H9 (cell line): ENCODE data around the gene PLXNA4. TPM values are rescaled to one million over a fixed set of nuclear protein-coding genes. Genes with fewer than 3 reads are reported as not detected.

Experiments used
- DNase-seq: peaks from one replicate; pipeline ENCODE4 v3.0.0-alpha.2; 2017
- H2AFZ ChIP-seq: one replicate; pipeline ENCODE4 v1.6.1; 2013; ENCODE audit warnings: mild to moderate bottlenecking, low read length, control low read depth, moderate library complexity
- H2AK5ac ChIP-seq: 2 replicates; pipeline ENCODE4 v1.6.1; 2013; ENCODE audit warnings: low read length, control low read depth, mixed read lengths; ENCODE audit not compliant: insufficient read length
- H2BK120ac ChIP-seq: one replicate; pipeline ENCODE4 v1.6.1; 2013; ENCODE audit warnings: low read depth, mild to moderate bottlenecking, low read length, control low read depth, inconsistent platforms; ENCODE audit not compliant: poor library complexity, severe bottlenecking
- H2BK12ac ChIP-seq: 2 replicates; pipeline ENCODE4 v1.6.1; 2013; ENCODE audit warnings: low read length, control low read depth, mixed read lengths, low read depth; ENCODE audit not compliant: insufficient read length
- H2BK15ac ChIP-seq: 2 replicates; pipeline ENCODE4 v1.6.1; 2013; ENCODE audit warnings: low read depth, low read length, control low read depth
- H2BK20ac ChIP-seq: one replicate; pipeline ENCODE4 v1.6.1; 2013; ENCODE audit warnings: low read depth, mild to moderate bottlenecking, low read length, control low read depth, inconsistent platforms; ENCODE audit not compliant: poor library complexity, severe bottlenecking
- H2BK5ac ChIP-seq: 2 replicates; pipeline ENCODE4 v1.6.1; 2013; ENCODE audit warnings: low read length, control low read depth, mixed read lengths; ENCODE audit not compliant: insufficient read length
- H3K14ac ChIP-seq: 2 replicates; pipeline ENCODE4 v1.6.1; 2013; ENCODE audit warnings: low read length, control low read depth; ENCODE audit not compliant: insufficient read depth
- H3K18ac ChIP-seq: 2 replicates; pipeline ENCODE4 v1.6.1; 2013; ENCODE audit warnings: low read depth, mild to moderate bottlenecking, mixed read lengths, low read length, control low read depth; ENCODE audit not compliant: insufficient read length
- H3K23ac ChIP-seq: 2 replicates; pipeline ENCODE4 v1.6.1; 2013; ENCODE audit warnings: low read length, control low read depth, mixed read lengths, low read depth; ENCODE audit not compliant: insufficient read length
- H3K23me2 ChIP-seq: 2 replicates; pipeline ENCODE4 v1.6.1; 2013; ENCODE audit warnings: low read depth, mild to moderate bottlenecking, mixed read lengths, low read length, control low read depth; ENCODE audit not compliant: insufficient read length, poor library complexity, severe bottlenecking
- H3K27ac ChIP-seq: 2 replicates; pipeline ENCODE4 v1.5.1; 2013; ENCODE audit warnings: low read length, control low read depth, mixed read lengths, low read depth; ENCODE audit not compliant: insufficient read length
- H3K27me3 ChIP-seq: 2 replicates; pipeline ENCODE4 v1.6.1; 2013; ENCODE audit warnings: low read length, control low read depth, inconsistent platforms; ENCODE audit not compliant: insufficient read depth
- H3K4ac ChIP-seq: 2 replicates; pipeline ENCODE4 v1.6.1; 2013; ENCODE audit warnings: low read depth, mild to moderate bottlenecking, control low read depth, inconsistent platforms, low read length, moderate library complexity
- H3K4me1 ChIP-seq: 2 replicates; pipeline ENCODE4 v1.6.1; 2013; ENCODE audit warnings: low read length, control low read depth, inconsistent platforms; ENCODE audit not compliant: insufficient read depth
- H3K4me2 ChIP-seq: 2 replicates; pipeline ENCODE4 v1.6.1; 2013; ENCODE audit warnings: low read length, control low read depth, mixed read lengths; ENCODE audit not compliant: insufficient read length, insufficient read depth
- H3K56ac ChIP-seq: 2 replicates; pipeline ENCODE4 v1.6.1; 2013; ENCODE audit warnings: low read depth, mild to moderate bottlenecking, mixed read lengths, low read length, control low read depth; ENCODE audit not compliant: insufficient read length
- H3K79me1 ChIP-seq: 2 replicates; pipeline ENCODE4 v1.6.1; 2013; ENCODE audit warnings: low read depth, mild to moderate bottlenecking, moderate library complexity, low read length, control low read depth, inconsistent platforms; ENCODE audit not compliant: insufficient read depth, poor library complexity, severe bottlenecking
- H3K79me2 ChIP-seq: 2 replicates; pipeline ENCODE4 v1.6.1; 2013; ENCODE audit warnings: low read length, control low read depth, inconsistent platforms; ENCODE audit not compliant: insufficient read depth
- H3K9ac ChIP-seq: 2 replicates; pipeline ENCODE4 v1.6.1; 2013; ENCODE audit warnings: low read length, control low read depth, mixed read lengths; ENCODE audit not compliant: insufficient read length; ENCODE audit errors: extremely low read depth
- H3K9me3 ChIP-seq: one replicate; pipeline ENCODE4 v1.6.1; 2013; ENCODE audit warnings: low read depth, low read length, inconsistent platforms; ENCODE audit not compliant: control insufficient read depth
- H3T11ph ChIP-seq: one replicate; pipeline ENCODE4 v1.6.1; 2013; ENCODE audit warnings: mild to moderate bottlenecking, low read length, control low read depth, inconsistent platforms
- H4K20me1 ChIP-seq: one replicate; pipeline ENCODE4 v1.6.1; 2013; ENCODE audit not compliant: control insufficient read depth, insufficient read length, insufficient read depth
- H4K5ac ChIP-seq: 2 replicates; pipeline ENCODE4 v1.6.1; 2013; ENCODE audit warnings: low read depth, mild to moderate bottlenecking, mixed read lengths, low read length, control low read depth; ENCODE audit not compliant: insufficient read length
- H4K8ac ChIP-seq: replicated peaks from 2 replicates; pipeline ENCODE4 v1.6.1; 2013; ENCODE audit warnings: low read length, control low read depth, mixed read lengths, low read depth; ENCODE audit not compliant: insufficient read length
- H4K91ac ChIP-seq: 2 replicates; pipeline ENCODE4 v1.6.1; 2013; ENCODE audit warnings: low read depth, mild to moderate bottlenecking, moderate library complexity, mixed read lengths, low read length, control low read depth; ENCODE audit not compliant: insufficient read length
- H3K27ac Mint-ChIP-seq, 3 experiments: 2 replicates in 2 of 3; 3 replicates in 1 of 3; pipeline ENCODE4 v1.8.0; 2020 to 2021; ENCODE audit warnings: mixed read lengths in 3 of 3, mild to moderate bottlenecking in 1 of 3, moderate library complexity in 1 of 3
- H3K27me3 Mint-ChIP-seq: 2 replicates; pipeline ENCODE4 v1.8.0; 2021; ENCODE audit warnings: low read depth, mild to moderate bottlenecking, moderate library complexity, mixed read lengths
- H3K36me3 Mint-ChIP-seq, 3 experiments: 2 replicates in 2 of 3; 3 replicates in 1 of 3; pipeline ENCODE4 v1.8.0; 2020 to 2021; ENCODE audit warnings: low read depth in 3 of 3, mixed read lengths in 3 of 3; ENCODE audit not compliant: insufficient read depth in 1 of 3
- H3K4me1 Mint-ChIP-seq, 2 experiments: 2 replicates each; pipeline ENCODE4 v1.8.0; 2020; ENCODE audit warnings: mixed read lengths in 2 of 2
- H3K4me3 Mint-ChIP-seq, 2 experiments: 2 replicates in 1 of 2; 3 replicates in 1 of 2; pipeline ENCODE4 v1.8.0; 2020 to 2021; ENCODE audit warnings: mild to moderate bottlenecking in 2 of 2, mixed read lengths in 2 of 2, moderate library complexity in 1 of 2
- H3K9me3 Mint-ChIP-seq, 2 experiments: 2 replicates in 1 of 2; 3 replicates in 1 of 2; pipeline ENCODE4 v1.8.0; 2020; ENCODE audit warnings: mild to moderate bottlenecking in 2 of 2, mixed read lengths in 2 of 2, moderate library complexity in 1 of 2
- WGBS: extraction: QIAGEN DNeasy Blood & Tissue Kit; methylation state at CpG from one replicate; pipeline ENCODE4 v1.1.7; 2013; ENCODE audit warnings: missing lambda C conversion rate, low lambda C conversion rate, mixed read lengths; ENCODE audit not compliant: insufficient read length; ENCODE audit errors: extremely low coverage; 5-methylcytosine and 5-hydroxymethylcytosine counted together
- total RNA-seq: library from RNA; stranded (reverse); gene quantifications from 2 replicates; pipeline ENCODE4 v1.2.1, GENCODE V29; 2021
- TF ChIP-seq, protein P1 (sequence below): fragments of 200-600 bp; sonication (generic); conservative IDR thresholded peaks from 3 replicates; pipeline ENCODE4 v1.8.0; 2021; ENCODE audit warnings: antibody characterized with exemption, mild to moderate bottlenecking

Gene PLXNA4
- total RNA-seq, 1 experiment from 2014 or later: 0.35 TPM

DNA sequence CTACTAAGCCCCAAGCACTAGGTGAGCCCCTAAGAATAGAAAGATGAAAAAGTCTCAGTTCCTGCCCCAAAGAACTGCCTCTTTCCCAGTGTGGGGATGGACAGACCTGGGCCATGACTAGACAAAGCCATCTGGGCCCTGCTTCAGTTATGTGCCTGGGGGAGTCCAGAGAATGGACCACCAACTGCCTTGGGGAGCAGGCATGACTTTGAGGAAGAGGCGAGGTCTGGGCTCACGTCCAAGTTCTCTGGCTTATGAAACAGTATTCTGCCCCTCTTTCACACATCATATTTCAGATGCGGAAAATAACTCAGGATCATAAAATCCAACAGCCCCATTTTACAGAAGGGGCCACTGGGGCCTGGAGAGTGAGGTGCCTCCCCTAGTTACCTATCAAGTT, 80.3 kb downstream of the PLXNA4 start:
- Histone ChIP-seq H3K56ac (no peak overlapping the region), H3T11ph (no peak overlapping the region), H3K9ac (no peak overlapping the region), H3K23me2 (no peaks in the 10 kb centered on the region), H4K20me1 (no peaks in the 10 kb centered on the region), H3K79me1 (no peaks in the 10 kb centered on the region), H4K5ac (no peak overlapping the region), H2BK12ac (no peak overlapping the region), H4K91ac (no peak overlapping the region), H3K14ac (no peak overlapping the region), H2BK20ac (no peak overlapping the region), H2AFZ (no peak overlapping the region), H3K18ac (no peak overlapping the region), H3K79me2 (no peaks in the 10 kb centered on the region), H3K4me2 (no peak overlapping the region), H2BK15ac (no peak overlapping the region), H3K23ac (no peak overlapping the region), H3K9me3 (no peaks in the 10 kb centered on the region), H3K4me1 (no peaks in the 10 kb centered on the region), H3K27ac (no peak overlapping the region), H4K8ac (no peak overlapping the region), H2BK5ac (no peak overlapping the region), H2AK5ac (no peak overlapping the region), H3K4ac (no peak overlapping the region), H2BK120ac (no peak overlapping the region), H3K27me3 (no peaks in the 10 kb centered on the region)
- Mint-ChIP-seq H3K4me3 (no peak overlapping the region), H3K27ac (no peak overlapping the region), H3K9me3 (no peaks in the 10 kb centered on the region), H3K36me3 (no peaks in the 10 kb centered on the region), H3K27me3 (peaks cover 2% of the 10 kb centered on the region; the same call in 1 of the 2 replicates), H3K4me1 (peaks cover 4% of the 10 kb centered on the region in 2 experiments; a peak in 3 of 4 replicates)
- no peak for DNase-seq
- TF ChIP-seq, protein P1, sequence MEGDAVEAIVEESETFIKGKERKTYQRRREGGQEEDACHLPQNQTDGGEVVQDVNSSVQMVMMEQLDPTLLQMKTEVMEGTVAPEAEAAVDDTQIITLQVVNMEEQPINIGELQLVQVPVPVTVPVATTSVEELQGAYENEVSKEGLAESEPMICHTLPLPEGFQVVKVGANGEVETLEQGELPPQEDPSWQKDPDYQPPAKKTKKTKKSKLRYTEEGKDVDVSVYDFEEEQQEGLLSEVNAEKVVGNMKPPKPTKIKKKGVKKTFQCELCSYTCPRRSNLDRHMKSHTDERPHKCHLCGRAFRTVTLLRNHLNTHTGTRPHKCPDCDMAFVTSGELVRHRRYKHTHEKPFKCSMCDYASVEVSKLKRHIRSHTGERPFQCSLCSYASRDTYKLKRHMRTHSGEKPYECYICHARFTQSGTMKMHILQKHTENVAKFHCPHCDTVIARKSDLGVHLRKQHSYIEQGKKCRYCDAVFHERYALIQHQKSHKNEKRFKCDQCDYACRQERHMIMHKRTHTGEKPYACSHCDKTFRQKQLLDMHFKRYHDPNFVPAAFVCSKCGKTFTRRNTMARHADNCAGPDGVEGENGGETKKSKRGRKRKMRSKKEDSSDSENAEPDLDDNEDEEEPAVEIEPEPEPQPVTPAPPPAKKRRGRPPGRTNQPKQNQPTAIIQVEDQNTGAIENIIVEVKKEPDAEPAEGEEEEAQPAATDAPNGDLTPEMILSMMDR: no peak
- WGBS: no CpG with 5 or more reads among the region's 3 CpGs
